HEK293 (cell line): ENCODE results near the gene CNTFR.

Experiments used
- ZNF202 ChIP-seq: fragments of 450-650 bp; formaldehyde crosslinking; IDR thresholded peaks from 2 replicates; pipeline ENCODE4 v1.5.1; 2016; ENCODE audit warnings: missing biosample characterization, missing genetic modification characterization, borderline replicate concordance
- ZNF514 ChIP-seq: fragments of 450-650 bp; formaldehyde crosslinking; IDR thresholded peaks from 2 replicates; pipeline ENCODE4 v1.5.1; 2016; ENCODE audit warnings: missing biosample characterization, missing genetic modification characterization
- ZNF544 ChIP-seq: fragments of 450-650 bp; formaldehyde crosslinking; IDR thresholded peaks from 2 replicates; pipeline ENCODE4 v1.5.0; 2017; ENCODE audit warnings: missing biosample characterization, missing genetic modification characterization
- ZNF792 ChIP-seq: fragments of 450-650 bp; formaldehyde crosslinking; IDR thresholded peaks from 2 replicates; pipeline ENCODE4 v1.5.1; 2016; ENCODE audit warnings: missing biosample characterization, missing genetic modification characterization
- TF ChIP-seq, protein P1 (sequence below): fragments of 450-650 bp; formaldehyde crosslinking; IDR thresholded peaks from 2 replicates; pipeline ENCODE4 v1.5.1; 2016; ENCODE audit warnings: missing biosample characterization, missing genetic modification characterization

DNA sequence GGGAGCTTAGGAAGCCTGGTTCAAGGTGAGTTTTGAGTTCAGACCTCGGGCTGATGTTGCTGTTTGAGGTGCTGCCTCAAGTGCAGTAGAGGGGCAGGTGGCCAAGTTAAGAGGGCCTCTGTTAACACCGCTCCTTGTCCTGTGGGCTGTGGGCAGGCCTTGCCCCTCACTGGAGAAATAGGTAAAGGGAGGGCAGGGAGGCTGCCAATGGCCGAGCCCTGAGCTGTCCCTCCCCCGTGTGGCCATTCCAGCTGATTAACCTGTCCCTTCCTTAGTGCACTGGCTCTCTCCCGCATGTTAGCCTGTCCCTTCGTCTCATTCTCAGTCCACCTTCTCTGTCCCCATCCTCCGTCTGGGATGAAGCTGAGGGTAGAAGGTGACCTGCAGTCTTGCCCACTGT is 21.4 kb downstream of the CNTFR start:
- no peak for TF ChIP-seq ZNF792 (tag by site-specific recombination)
- no peak for TF ChIP-seq ZNF544 (tag by site-specific recombination)
- TF ChIP-seq, protein P1, sequence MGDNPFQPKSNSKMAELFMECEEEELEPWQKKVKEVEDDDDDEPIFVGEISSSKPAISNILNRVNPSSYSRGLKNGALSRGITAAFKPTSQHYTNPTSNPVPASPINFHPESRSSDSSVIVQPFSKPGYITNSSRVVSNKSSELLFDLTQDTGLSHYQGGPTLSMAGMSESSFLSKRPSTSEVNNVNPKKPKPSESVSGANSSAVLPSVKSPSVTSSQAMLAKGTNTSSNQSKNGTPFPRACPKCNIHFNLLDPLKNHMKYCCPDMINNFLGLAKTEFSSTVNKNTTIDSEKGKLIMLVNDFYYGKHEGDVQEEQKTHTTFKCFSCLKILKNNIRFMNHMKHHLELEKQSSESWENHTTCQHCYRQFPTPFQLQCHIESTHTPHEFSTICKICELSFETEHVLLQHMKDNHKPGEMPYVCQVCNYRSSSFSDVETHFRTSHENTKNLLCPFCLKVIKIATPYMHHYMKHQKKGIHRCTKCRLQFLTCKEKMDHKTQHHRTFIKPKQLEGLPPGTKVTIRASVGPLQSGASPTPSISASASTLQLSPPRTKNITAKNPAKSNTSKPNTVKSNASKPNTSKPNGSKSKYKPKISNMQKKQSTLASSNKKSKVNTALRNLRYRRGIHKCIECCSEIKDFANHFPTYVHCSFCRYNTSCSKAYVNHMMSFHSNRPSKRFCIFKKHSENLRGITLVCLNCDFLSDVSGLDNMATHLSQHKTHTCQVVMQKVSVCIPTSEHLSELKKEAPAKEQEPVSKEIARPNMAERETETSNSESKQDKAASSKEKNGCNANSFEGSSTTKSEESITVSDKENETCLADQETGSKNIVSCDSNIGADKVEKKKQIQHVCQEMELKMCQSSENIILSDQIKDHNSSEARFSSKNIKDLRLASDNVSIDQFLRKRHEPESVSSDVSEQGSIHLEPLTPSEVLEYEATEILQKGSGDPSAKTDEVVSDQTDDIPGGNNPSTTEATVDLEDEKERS (tag by site-specific recombination), result no peak
- TF ChIP-seq ZNF202 (tag by site-specific recombination), result no peak
- no peak for TF ChIP-seq ZNF514 (tag by site-specific recombination)
